ENCODE measurements around the gene SLC22A4.

SLC22A4 gene

GRCh38 chr5:132262882-132263547, 31.2 kb upstream of the SLC22A4 start:
- no peak for DNase-seq (ENCODE audit: low read depth in 3 of 3)

- peak in 1 of 3 donors; percentile 13 for DNase-seq (ENCODE audit: low read depth in 3 of 3)
Measured at GRCh38 chr5:132263548-132264261, 30.5 kb upstream of the SLC22A4 start.

- no peak for DNase-seq (ENCODE audit: low read depth in 3 of 3)
Measured at GRCh38 chr5:132264546-132265335, 29.5 kb upstream of the SLC22A4 start.

- no peak for DNase-seq (ENCODE audit: low read depth in 3 of 3)
Measured at GRCh38 chr5:132265336-132266030, 28.7 kb upstream of the SLC22A4 start.

GRCh38 chr5:132266031-132266835, 28.0 kb upstream of the SLC22A4 start:
- DNase-seq (ENCODE audit: low read depth in 3 of 3), result no peak

- DNase-seq (ENCODE audit: low read depth in 3 of 3), result no peak
Measured at GRCh38 chr5:132266836-132267160, 27.4 kb upstream of the SLC22A4 start.

- no peak for DNase-seq (ENCODE audit: low read depth in 3 of 3)
Measured at GRCh38 chr5:132267166-132267739, 26.9 kb upstream of the SLC22A4 start.

GRCh38 chr5:132267931-132268768, 26.0 kb upstream of the SLC22A4 start:
- DNase-seq (ENCODE audit: low read depth in 3 of 3), result no peak

- no peak for DNase-seq (ENCODE audit: low read depth in 3 of 3)
Measured at GRCh38 chr5:132268769-132269551, 25.2 kb upstream of the SLC22A4 start.

GRCh38 chr5:132269635-132270334, 24.4 kb upstream of the SLC22A4 start:
- DNase-seq (ENCODE audit: low read depth in 3 of 3), result no peak

GRCh38 chr5:132270335-132270665, 23.9 kb upstream of the SLC22A4 start:
- DNase-seq (ENCODE audit: low read depth in 3 of 3), result no peak

- no peak for DNase-seq (ENCODE audit: low read depth in 3 of 3)
Measured at GRCh38 chr5:132270706-132271105, 23.5 kb upstream of the SLC22A4 start.

GRCh38 chr5:132271251-132272246, 22.6 kb upstream of the SLC22A4 start:
- DNase-seq (ENCODE audit: low read depth in 3 of 3), result no peak

GRCh38 chr5:132272311-132273210, 21.6 kb upstream of the SLC22A4 start:
- peak; percentile 43 to 70 (median 69) for DNase-seq (ENCODE audit: low read depth in 3 of 3)

- no peak for DNase-seq (ENCODE audit: low read depth in 3 of 3)
Measured at GRCh38 chr5:132273631-132274030, 20.6 kb upstream of the SLC22A4 start.

- DNase-seq (ENCODE audit: low read depth in 3 of 3), result no peak
Measured at GRCh38 chr5:132274050-132274792, 20.0 kb upstream of the SLC22A4 start.
